AG04450 (cell line): Measurements from ENCODE around the gene PLOD2. TPM values are rescaled to one million over a fixed set of nuclear protein-coding genes. Genes with fewer than 3 reads are reported as not detected.

Source experiments
- CTCF ChIA-PET: fragments of 300-600, 350-600 bp; formaldehyde crosslinking; extraction: SDS; loops from one replicate; lab custom pipeline; 2022; ENCODE audit warnings: antibody characterized with exemption, inconsistent platforms; lab: Charles Lee
- POLR2A ChIA-PET: fragments of 350-600 bp; formaldehyde crosslinking; extraction: SDS; loops from one replicate; lab custom pipeline; 2021; ENCODE audit warnings: antibody characterized with exemption, inconsistent platforms; lab: Yijun Ruan, JAX
- DNase-seq: peaks from one replicate; pipeline ENCODE4 v3.0.0-alpha.2; 2011; ENCODE audit warnings: low read depth, low spot score
- H3K27ac ChIP-seq: one replicate; pipeline ENCODE4 v1.5.1; 2012; ENCODE audit warnings: low read depth, low read length, control low read depth
- H3K27me3 ChIP-seq: one replicate; pipeline ENCODE4 v1.6.0; 2012; ENCODE audit warnings: low read length; ENCODE audit not compliant: control insufficient read depth, insufficient read depth
- H3K4me3 ChIP-seq: 2 replicates; pipeline ENCODE4 v1.5.1; 2011; ENCODE audit warnings: mild to moderate bottlenecking, low read depth, low read length, control low read depth
- H3K9me3 ChIP-seq: 2 replicates; pipeline ENCODE4 v1.5.1; 2012; ENCODE audit warnings: low read length; ENCODE audit not compliant: control insufficient read depth, insufficient read depth
- CTCF ChIP-seq: IDR thresholded peaks from 2 replicates; pipeline ENCODE4 v1.5.1; 2011; ENCODE audit warnings: low read depth, low read length, control low read depth, inconsistent platforms
- polyA plus RNA-seq: library from polyadenylated mRNA; depleted of rRNA; stranded (reverse); fragments of >200 nt; gene quantifications from 2 replicates; pipeline ENCODE4 v1.2.3, GENCODE V29; 2011

PLOD2 gene
- polyA plus RNA-seq, 1 experiment: 88.9 TPM

- DNase-seq: no peak
- ChIA-PET CTCF (interaction anchor here (1.4 to 4.2 kb wide), 5 partner anchors 12 to 101 kb away, joined by 4 to 27 read pairs (median 16); no protein-coding TSS in a partner anchor), POLR2A (no interaction called here)
- no peaks in the 10 kb centered on the region for H3K9me3 ChIP-seq
- no peak overlapping the region; the same call in 1 of the 2 replicates for H3K4me3 ChIP-seq
- TF ChIP-seq CTCF: no peak
- H3K27ac ChIP-seq: peak overlapping the region; percentile 60
- no peaks in the 10 kb centered on the region for H3K27me3 ChIP-seq
Observed at GRCh38 chr3:146164971-146165769, 4.2 kb upstream of the PLOD2 start.

DNA sequence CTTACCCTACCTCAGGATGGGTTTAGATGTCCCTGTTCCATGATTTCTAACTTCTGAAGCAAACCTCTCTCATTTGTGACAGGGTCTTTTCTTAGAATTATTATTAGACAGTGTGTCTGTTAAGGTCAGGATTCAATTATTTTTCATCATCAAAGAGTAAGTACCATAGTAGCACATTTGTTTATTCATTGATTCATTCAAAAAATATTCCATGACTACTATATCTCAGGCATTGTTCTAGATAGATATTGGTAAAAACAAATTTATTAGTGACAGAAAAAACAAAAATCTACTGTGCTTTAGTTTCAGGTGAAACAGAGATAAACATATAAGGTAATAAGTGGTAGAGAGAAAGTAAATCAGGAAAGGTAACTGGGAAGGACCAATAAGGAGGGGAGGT, 3.5 kb upstream of the PLOD2 start:
- no peak overlapping the region for H3K4me3 ChIP-seq

DNA sequence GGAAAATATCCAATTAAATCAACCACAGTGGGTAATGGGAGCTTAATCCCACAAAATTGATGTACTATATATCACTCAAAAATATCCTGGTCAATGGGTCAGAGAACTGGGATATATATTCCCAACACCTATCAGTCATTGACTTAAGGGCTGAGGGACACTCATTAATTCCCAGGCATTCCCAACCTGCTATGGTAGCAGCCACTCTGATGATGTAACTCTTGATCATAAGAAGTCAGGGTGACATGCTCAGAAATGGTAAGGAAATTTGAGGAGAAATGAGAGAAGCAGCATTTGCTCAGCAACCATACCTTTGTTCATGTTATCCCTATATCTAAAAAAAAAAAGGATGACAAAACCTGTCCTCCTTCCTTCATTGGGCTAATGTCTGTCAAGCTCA, 3.1 kb upstream of the PLOD2 start:
- POLR2A ChIA-PET: no interaction called here
- no peaks in the 10 kb centered on the region for H3K27me3 ChIP-seq
- no peak overlapping the region for H3K4me3 ChIP-seq
- no peak overlapping the region for H3K27ac ChIP-seq
- no peaks in the 10 kb centered on the region for H3K9me3 ChIP-seq
- no peak for DNase-seq
- CTCF ChIA-PET: interaction anchor here (1.0 to 4.2 kb wide), 4 partner anchors 8 to 100 kb away, joined by 3 to 27 read pairs (median 15); no protein-coding TSS in a partner anchor
- no peak for TF ChIP-seq CTCF

More for the DNA sequence above, 3.5 kb upstream of the PLOD2 start:
- CTCF ChIA-PET: interaction anchor here (1.0 to 4.2 kb wide), 4 partner anchors 8 to 100 kb away, joined by 3 to 27 read pairs (median 15); no protein-coding TSS in a partner anchor
- Histone ChIP-seq H3K9me3 (no peaks in the 10 kb centered on the region), H3K27me3 (no peaks in the 10 kb centered on the region), H3K27ac (peak overlapping the region; percentile 60)
- no peak for TF ChIP-seq CTCF
- POLR2A ChIA-PET: no interaction called here
- DNase-seq: no peak

DNA sequence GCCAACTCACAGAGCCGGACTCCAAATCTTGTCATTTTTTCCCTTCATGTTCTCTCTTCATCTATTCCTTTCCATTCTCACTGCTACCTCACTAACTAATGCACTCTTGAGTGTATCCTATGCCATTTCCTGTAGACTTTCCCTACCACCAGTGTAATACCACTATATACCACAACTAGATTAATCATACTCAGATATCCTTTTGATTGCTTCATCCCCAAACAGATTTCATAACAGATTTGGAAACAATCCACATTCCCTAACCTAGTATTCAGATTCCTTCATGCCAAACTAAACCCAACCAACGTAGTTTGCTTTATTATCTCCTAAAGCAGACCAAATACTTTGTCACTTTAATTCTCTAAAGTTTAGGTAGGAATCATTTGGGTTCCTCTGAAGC, 2.6 kb upstream of the PLOD2 start:
- CTCF ChIA-PET: interaction anchor here (1.0 to 4.2 kb wide), 3 partner anchors 9 to 99 kb away, joined by 3 to 27 read pairs (median 25); no protein-coding TSS in a partner anchor

More for the DNA sequence above, 2.6 kb upstream of the PLOD2 start:
- Histone ChIP-seq H3K9me3 (no peaks in the 10 kb centered on the region), H3K4me3 (no peak overlapping the region), H3K27ac (no peak overlapping the region), H3K27me3 (no peaks in the 10 kb centered on the region)
- TF ChIP-seq CTCF: 0 out of 2 replicates have a peak, but pooled peaks have one; percentile 24
- DNase-seq: no peak
- POLR2A ChIA-PET: no interaction called here
